Neural progenitor cell (in vitro differentiated cells): ENCODE measurements around the gene PRSS36. TPM values are rescaled to one million over a fixed set of nuclear protein-coding genes. Genes with fewer than 3 reads are reported as not detected.
A peak's percentile ranks its signal among the peaks of the same experiment; 100 is the strongest.

ENCODE experiments used
- DNase-seq: peaks from one replicate; pipeline ENCODE4 v3.0.0-alpha.2; 2016; ENCODE audit warnings: low spot score
- H2AFZ ChIP-seq: fragments of 200-600 bp; sonication (generic); replicated peaks from 2 replicates; pipeline ENCODE4 v1.6.1; 2016; ENCODE audit warnings: antibody characterized with exemption
- H3F3A ChIP-seq: fragments of 200-600 bp; sonication (generic); 2 replicates; pipeline ENCODE4 v1.6.1; 2016; ENCODE audit warnings: antibody characterized with exemption, low read depth
- H3K27ac ChIP-seq: fragments of 200-600 bp; sonication (generic); 2 replicates; pipeline ENCODE4 v1.5.1; 2016; ENCODE audit warnings: mild to moderate bottlenecking
- H3K27me3 ChIP-seq: fragments of 200-600 bp; sonication (generic); 2 replicates; pipeline ENCODE4 v1.6.1; 2016; ENCODE audit warnings: mild to moderate bottlenecking, moderate library complexity
- H3K36me3 ChIP-seq: fragments of 200-600 bp; sonication (generic); 2 replicates; pipeline ENCODE4 v1.5.1; 2016
- H3K4me1 ChIP-seq: fragments of 200-600 bp; sonication (generic); 2 replicates; pipeline ENCODE4 v1.6.1; 2016; ENCODE audit warnings: mixed run types
- H3K4me2 ChIP-seq: fragments of 200-600 bp; sonication (generic); 2 replicates; pipeline ENCODE4 v1.6.1; 2016
- H3K4me3 ChIP-seq: fragments of 200-600 bp; sonication (generic); 2 replicates; pipeline ENCODE4 v1.5.1; 2016
- H3K79me2 ChIP-seq: fragments of 200-600 bp; sonication (generic); 2 replicates; pipeline ENCODE4 v1.6.1; 2016; ENCODE audit warnings: low read depth
- H3K9ac ChIP-seq: fragments of 200-600 bp; sonication (generic); 2 replicates; pipeline ENCODE4 v1.6.1; 2016
- H3K9me3 ChIP-seq: fragments of 200-600 bp; sonication (generic); 2 replicates; pipeline ENCODE4 v1.5.1; 2016; ENCODE audit warnings: low read depth
- H4K20me1 ChIP-seq: fragments of 200-600 bp; sonication (generic); 2 replicates; pipeline ENCODE4 v1.6.1; 2016; ENCODE audit warnings: low read depth
- H3K27ac Mint-ChIP-seq: 3 replicates; pipeline ENCODE4 v1.8.0; 2021; ENCODE audit warnings: mixed read lengths
- H3K27me3 Mint-ChIP-seq: 2 replicates; pipeline ENCODE4 v1.8.0; 2022; ENCODE audit warnings: low read depth, mild to moderate bottlenecking, inconsistent platforms, moderate library complexity, mixed read lengths; ENCODE audit not compliant: insufficient read depth
- H3K36me3 Mint-ChIP-seq: 3 replicates; pipeline ENCODE4 v1.8.0; 2021; ENCODE audit warnings: mixed read lengths
- H3K4me1 Mint-ChIP-seq: 3 replicates; pipeline ENCODE4 v1.8.0; 2021; ENCODE audit warnings: mixed read lengths
- H3K4me3 Mint-ChIP-seq: 3 replicates; pipeline ENCODE4 v1.8.0; 2021; ENCODE audit warnings: mild to moderate bottlenecking, moderate library complexity, mixed read lengths
- H3K9me3 Mint-ChIP-seq: 3 replicates; pipeline ENCODE4 v1.8.0; 2020; ENCODE audit warnings: mixed read lengths
- CTCF ChIP-seq: fragments of 200-600 bp; sonication (generic); IDR thresholded peaks from 2 replicates; pipeline ENCODE4 v1.5.1; 2017; ENCODE audit warnings: antibody characterized with exemption, mild to moderate bottlenecking
- EZH2 ChIP-seq: fragments of 200-600 bp; sonication (generic); IDR thresholded peaks from 2 replicates; pipeline ENCODE4 v1.6.1; 2017; ENCODE audit warnings: antibody characterized with exemption, mild to moderate bottlenecking, moderate library complexity
- EZH2phosphoT487 ChIP-seq: fragments of 200-600 bp; sonication (generic); IDR thresholded peaks from 2 replicates; pipeline ENCODE4 v1.6.1; 2017; ENCODE audit warnings: antibody characterized with exemption
- total RNA-seq: library from RNA; depleted of rRNA; stranded (reverse); fragments of >200 nt; gene quantifications from 2 replicates; pipeline ENCODE4 v1.2.3, GENCODE V29; 2015; ENCODE audit warnings: low replicate concordance

The PRSS36 gene
- total RNA-seq, 1 donor from 2014 or later = 0.30 TPM

GRCh38 chr16:31136287-31136662 is 13.6 kb downstream of the PRSS36 start:
- peaks cover under 1% of the 10 kb centered on the region for H3K36me3 Mint-ChIP-seq
- no peak overlapping the region for H3K9ac ChIP-seq
- H3K4me1 Mint-ChIP-seq = peaks cover 38% of the 10 kb centered on the region
- no peaks in the 10 kb centered on the region for H3K36me3 ChIP-seq
- H3K27ac ChIP-seq = no peak overlapping the region
- no peak overlapping the region for H3K27ac Mint-ChIP-seq
- H2AFZ ChIP-seq = no peak overlapping the region
- H3K4me3 Mint-ChIP-seq = no peak overlapping the region
- H3K4me3 ChIP-seq = no peak overlapping the region
- no peaks in the 10 kb centered on the region for H3K9me3 Mint-ChIP-seq
- H3K27me3 ChIP-seq = no peaks in the 10 kb centered on the region
- H4K20me1 ChIP-seq = peaks cover 6% of the 10 kb centered on the region
- no peak for DNase-seq
- no peak for TF ChIP-seq EZH2phosphoT487
- no peak for TF ChIP-seq EZH2
- TF ChIP-seq CTCF = no peak
- H3K4me1 ChIP-seq = peaks cover 17% of the 10 kb centered on the region
- H3F3A ChIP-seq = peaks cover 24% of the 10 kb centered on the region
- peak overlapping the region; percentile 86 for H3K4me2 ChIP-seq
- H3K27me3 Mint-ChIP-seq = peaks cover 9% of the 10 kb centered on the region
- H3K9me3 ChIP-seq = no peaks in the 10 kb centered on the region
- no peaks in the 10 kb centered on the region for H3K79me2 ChIP-seq

- no peak within 1 kb of the TSS for H3K27ac ChIP-seq
- peak; percentile 47 for DNase-seq
- peak within 1 kb of the TSS; percentile 60 for H3K4me3 ChIP-seq
- peaks cover 16% of the 10 kb centered on the region for H3K4me1 ChIP-seq
- Mint-ChIP-seq H3K27ac (peak within 1 kb of the TSS; percentile 16), H3K36me3 (peaks cover 3% of the 10 kb centered on the region), H3K27me3 (peaks cover 9% of the 10 kb centered on the region), H3K4me3 (peak within 1 kb of the TSS; percentile 30), H3K4me1 (peaks cover 32% of the 10 kb centered on the region), H3K9me3 (no peaks in the 10 kb centered on the region)
- TF ChIP-seq CTCF = no peak
- TF ChIP-seq EZH2 = no peak
- H3K36me3 ChIP-seq = no peaks in the 10 kb centered on the region
- H3F3A ChIP-seq = peaks cover 20% of the 10 kb centered on the region
- peak within 1 kb of the TSS; percentile 61 for H2AFZ ChIP-seq
- no peaks in the 10 kb centered on the region for H3K27me3 ChIP-seq
- peak within 1 kb of the TSS; percentile 86 for H3K4me2 ChIP-seq
- no peaks in the 10 kb centered on the region for H3K79me2 ChIP-seq
- H4K20me1 ChIP-seq = peaks cover 6% of the 10 kb centered on the region
- no peaks in the 10 kb centered on the region for H3K9me3 ChIP-seq
- no peak within 1 kb of the TSS for H3K9ac ChIP-seq
Measured at GRCh38 chr16:31135535-31136286, 14.2 kb downstream of the PRSS36 start, which contains the start of gene PRSS8. Gene PRSS8 (minus strand): TSS chr16:31135727. CDS start chr16:31135498, 229 bp downstream.

GRCh38 chr16:31134625-31135534 is 15.0 kb downstream of the PRSS36 start:
- Histone ChIP-seq H2AFZ (peak overlapping the region; percentile 61), H3K27ac (no peak overlapping the region), H3F3A (peaks cover 20% of the 10 kb centered on the region), H4K20me1 (peaks cover 6% of the 10 kb centered on the region), H3K27me3 (no peaks in the 10 kb centered on the region), H3K4me3 (peak overlapping the region; percentile 60), H3K4me1 (peaks cover 16% of the 10 kb centered on the region), H3K4me2 (peak overlapping the region; percentile 86), H3K36me3 (no peaks in the 10 kb centered on the region), H3K79me2 (no peaks in the 10 kb centered on the region), H3K9ac (no peak overlapping the region), H3K9me3 (no peaks in the 10 kb centered on the region)
- peak; percentile 5 for TF ChIP-seq CTCF
- TF ChIP-seq EZH2phosphoT487 = no peak
- Mint-ChIP-seq H3K27me3 (peaks cover 9% of the 10 kb centered on the region), H3K36me3 (peaks cover 7% of the 10 kb centered on the region), H3K4me1 (peaks cover 28% of the 10 kb centered on the region), H3K9me3 (no peaks in the 10 kb centered on the region), H3K4me3 (peak overlapping the region; percentile 30), H3K27ac (no peak overlapping the region)
- DNase-seq = peak; percentile 80
